ENCODE data around the gene FPGS.
A peak's percentile ranks its signal among the peaks of the same experiment; 100 is the strongest.
"Not testable (repeated sequence)": the region's sequence is repeated elsewhere in the genome, so short reads cannot be mapped to it uniquely, and the experiment has no call there.

Gene FPGS

GRCh38 chr9:127802576-127803443 is at the start of gene FPGS:
Gene FPGS, plus strand, starts transcription at chr9:127802882. Its CDS starts 43 bp downstream, at chr9:127802925.
- peak; percentile 78 for DNase-seq (ENCODE audit: low read depth)

- DNase-seq (ENCODE audit: low read depth) = no peak
Observed at GRCh38 chr9:127753148-127753547, 49.5 kb upstream of the FPGS start.

GRCh38 chr9:127753622-127754021 is 49.1 kb upstream of the FPGS start:
- no peak for DNase-seq (ENCODE audit: low read depth)

GRCh38 chr9:127754099-127755060 is 48.3 kb upstream of the FPGS start:
- DNase-seq (ENCODE audit: low read depth) = no peak

GRCh38 chr9:127755061-127756060 is 47.3 kb upstream of the FPGS start:
- no peak for DNase-seq (ENCODE audit: low read depth)

- DNase-seq (ENCODE audit: low read depth) = no peak
Observed at GRCh38 chr9:127756233-127756632, 46.4 kb upstream of the FPGS start.

DNA sequence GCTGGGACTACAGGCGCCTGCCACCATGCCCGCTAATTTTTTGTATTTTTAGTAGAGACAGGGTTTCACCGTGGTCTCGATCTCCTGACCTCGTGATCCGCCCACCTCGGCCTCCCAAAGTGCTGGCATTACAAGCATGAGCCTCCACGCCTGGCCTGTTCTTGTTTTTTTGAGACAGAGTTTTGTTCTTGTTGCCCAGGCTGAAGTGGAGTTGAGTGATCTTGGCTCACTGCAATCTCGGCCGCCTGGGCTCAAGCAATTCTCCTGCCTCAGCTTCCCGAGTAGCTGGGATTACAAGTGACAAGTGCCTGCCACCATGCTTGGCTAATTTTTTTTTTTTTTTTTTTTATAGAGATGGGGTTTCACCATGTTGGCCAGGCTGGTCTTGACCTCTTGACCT is 45.9 kb upstream of the FPGS start:
- DNase-seq (ENCODE audit: low read depth) = not testable (repeated sequence)

DNA sequence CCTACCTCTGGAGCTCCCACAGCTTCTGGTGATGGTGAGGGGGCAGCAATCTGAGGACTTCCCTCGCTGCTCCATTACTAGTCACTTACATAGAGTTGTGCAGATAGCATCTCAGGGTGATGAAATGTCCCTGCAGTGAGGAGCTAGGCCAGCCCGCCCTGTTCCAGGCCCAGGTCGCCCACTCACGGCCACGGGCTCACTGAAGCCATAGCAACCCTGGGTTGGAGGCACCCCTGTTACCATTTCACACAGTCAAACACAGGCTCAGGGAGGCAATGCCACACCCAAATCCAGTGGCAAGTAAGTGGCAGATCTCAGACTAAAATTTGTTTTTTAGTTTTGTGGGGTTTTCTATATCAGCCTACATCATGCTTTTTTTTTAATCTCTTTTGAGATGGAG is 43.8 kb upstream of the FPGS start:
- no peak for DNase-seq (ENCODE audit: low read depth)

DNA sequence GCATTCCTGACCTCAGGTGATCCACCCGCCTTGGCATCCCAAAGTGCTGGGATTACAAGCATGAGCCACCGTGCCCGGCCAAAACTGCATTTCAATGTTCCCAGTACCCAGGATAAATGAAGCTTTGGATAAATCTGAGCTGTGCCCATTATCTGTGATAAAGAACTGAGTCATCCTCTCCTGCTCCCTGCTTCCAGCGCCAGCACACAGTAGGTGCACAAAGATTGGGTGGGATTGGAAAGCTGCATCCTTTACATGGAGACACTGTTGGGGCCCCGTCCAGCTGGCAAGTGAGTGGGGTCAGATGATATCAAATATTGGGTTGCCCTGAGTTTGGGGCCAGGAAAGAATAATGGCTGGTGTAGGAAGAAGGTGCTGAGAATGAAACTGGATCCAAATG is 41.6 kb upstream of the FPGS start:
- no peak for DNase-seq (ENCODE audit: low read depth)

- no peak for DNase-seq (ENCODE audit: low read depth)
Observed at GRCh38 chr9:127761491-127761956, 41.2 kb upstream of the FPGS start.

GRCh38 chr9:127762111-127762676 is 40.5 kb upstream of the FPGS start:
- no peak for DNase-seq (ENCODE audit: low read depth)

DNA sequence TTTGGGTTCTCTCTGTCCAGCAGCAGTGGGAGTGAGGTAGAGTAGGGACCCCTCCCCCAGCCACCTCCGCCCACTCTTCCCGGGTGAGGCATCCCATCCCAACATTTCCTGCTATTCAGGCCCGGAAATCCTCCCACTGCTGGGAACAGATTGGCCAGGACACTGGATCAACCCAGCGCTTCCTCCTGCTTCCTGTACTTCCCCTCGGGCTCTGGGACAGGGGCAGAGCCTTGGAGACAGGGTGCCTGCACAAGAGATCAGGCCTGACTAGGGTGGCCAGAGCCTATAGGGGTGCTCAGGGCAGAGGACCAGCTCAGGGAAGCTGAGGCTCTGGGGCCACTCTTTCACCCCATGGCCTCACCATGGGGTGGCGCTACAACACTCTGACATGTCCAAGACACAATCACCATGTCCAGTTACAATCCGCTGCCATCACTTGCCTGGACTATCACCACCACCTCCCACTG is 38.7 kb upstream of the FPGS start:
- DNase-seq (ENCODE audit: low read depth) = no peak

- no peak for DNase-seq (ENCODE audit: low read depth)
Observed at GRCh38 chr9:127765418-127765817, 37.3 kb upstream of the FPGS start.

DNA sequence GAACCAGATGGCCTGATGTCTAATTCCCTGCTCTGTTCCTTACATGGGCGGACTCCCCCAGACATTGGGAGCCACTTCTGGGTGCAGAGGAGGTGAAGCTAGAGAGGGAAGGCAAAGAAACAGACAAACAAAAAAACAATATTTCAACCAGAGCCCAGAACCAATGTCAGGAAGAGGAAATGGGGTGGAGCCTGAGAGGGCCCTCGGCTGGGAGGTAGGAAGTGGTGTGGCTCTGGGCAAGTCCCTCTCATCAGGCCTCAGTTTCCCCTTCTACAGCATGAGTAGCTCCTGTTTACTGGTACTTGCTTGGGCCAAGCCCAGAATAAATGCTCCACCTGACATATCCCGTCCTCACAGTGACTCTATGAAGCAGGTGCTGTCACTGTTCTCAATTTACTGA is 35.3 kb upstream of the FPGS start:
- no peak for DNase-seq (ENCODE audit: low read depth)

DNA sequence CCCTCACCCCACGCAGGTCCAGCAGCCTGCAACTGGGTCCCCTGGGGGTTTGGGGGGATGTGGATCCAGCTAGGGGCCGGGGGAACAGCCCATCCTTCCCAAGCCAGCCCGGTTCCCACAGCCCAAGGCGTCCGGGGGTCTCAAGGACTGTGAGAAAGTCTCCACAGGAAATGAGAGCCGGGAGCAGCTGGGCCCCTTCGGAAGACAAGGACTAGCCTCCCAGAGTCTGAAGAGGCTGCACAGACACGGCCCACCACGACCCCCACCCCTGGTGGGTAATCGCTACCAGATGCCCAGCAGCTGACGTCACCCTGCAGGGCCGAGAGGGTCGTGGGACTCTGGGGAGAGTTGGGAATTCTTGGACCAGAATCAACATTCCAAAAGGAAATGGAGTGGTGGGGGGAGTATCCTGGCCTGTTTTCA is 34.8 kb upstream of the FPGS start:
- DNase-seq (ENCODE audit: low read depth) = no peak

DNA sequence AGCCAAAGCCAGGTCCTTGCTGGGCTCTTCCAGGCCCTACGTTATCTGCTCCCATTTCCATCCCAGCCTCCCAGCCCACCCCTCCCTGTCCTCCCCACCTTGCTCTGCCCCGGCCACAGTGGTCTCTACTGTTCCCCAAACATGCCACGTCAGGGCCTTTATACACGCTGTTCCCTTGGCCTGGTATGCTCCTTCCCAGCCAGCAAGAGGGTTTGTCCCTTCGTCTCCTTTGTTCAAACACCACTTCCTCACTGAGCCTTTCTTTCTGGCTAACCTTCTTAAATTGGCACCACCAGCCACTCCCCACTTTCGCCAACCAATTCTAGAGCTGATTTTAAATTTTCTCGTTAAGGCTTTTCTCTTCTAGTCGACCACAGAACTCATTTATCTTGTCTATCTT is 34.0 kb upstream of the FPGS start:
- no peak for DNase-seq (ENCODE audit: low read depth)

- no peak for DNase-seq (ENCODE audit: low read depth)
Observed at GRCh38 chr9:127769101-127769500, 33.6 kb upstream of the FPGS start.

- DNase-seq (ENCODE audit: low read depth) = no peak
Observed at GRCh38 chr9:127769929-127770582, 32.6 kb upstream of the FPGS start.

DNA sequence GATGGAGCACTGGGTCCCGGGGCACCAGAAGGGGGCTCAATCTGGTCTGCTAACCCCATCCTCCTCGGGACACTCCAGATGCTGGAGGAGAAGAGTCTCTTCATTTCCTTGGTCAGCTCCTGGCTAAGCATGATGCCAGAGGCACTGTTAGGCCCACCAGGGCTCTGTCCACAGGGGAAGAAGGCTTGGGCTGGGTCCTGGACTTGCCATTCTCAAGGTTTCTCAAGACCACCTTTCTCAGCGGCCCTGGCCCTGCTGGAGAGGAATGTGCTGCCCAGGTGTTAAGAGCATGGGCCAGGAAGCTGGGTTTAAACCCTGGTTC is 32.1 kb upstream of the FPGS start:
- no peak for DNase-seq (ENCODE audit: low read depth)

- DNase-seq (ENCODE audit: low read depth) = peak; percentile 90
Observed at GRCh38 chr9:127770905-127771569, 31.6 kb upstream of the FPGS start.

Measured in stromal cell of bone marrow (primary cell).